ENCODE measurements around the gene NHP2.

GRCh38 chr5:178180141-178180863 lies 26.6 kb upstream of the NHP2 start:
- TF ChIP-seq CTCF (IDR thresholded peaks at IDR 0.05), result no peak
- no peak for TF ChIP-seq POLR2A (IDR thresholded peaks at IDR 0.05)
